Bronchial epithelial cell (primary cell): ENCODE results near the gene VGF. TPM values are rescaled to one million over a fixed set of nuclear protein-coding genes. Genes with fewer than 3 reads are reported as not detected.
"Not testable (repeated sequence)": the region's sequence is repeated elsewhere in the genome, so short reads cannot be mapped to it uniquely, and the experiment has no call there.

ENCODE experiments used
- DNase-seq: peaks from one replicate; pipeline ENCODE4 v3.0.0-alpha.2; 2010; ENCODE audit warnings: low read depth
- FAIRE-seq: peaks from 2 replicates; lab custom pipeline; 2011; peaks lifted over from hg19 to GRCh38; lab: Jason Lieb, UNC
- H3K27me3 ChIP-seq: 2 replicates; pipeline ENCODE4 v1.5.1; 2011; ENCODE audit warnings: low read length; ENCODE audit not compliant: control insufficient read depth, insufficient read depth
- H3K36me3 ChIP-seq: 2 replicates; pipeline ENCODE4 v1.5.1; 2011; ENCODE audit warnings: low read length; ENCODE audit not compliant: control insufficient read depth, insufficient read depth
- H3K4me3 ChIP-seq: 2 replicates; pipeline ENCODE4 v1.5.1; 2011; ENCODE audit warnings: mild to moderate bottlenecking, low read depth, low read length, control low read depth
- CTCF ChIP-seq: IDR thresholded peaks from 2 replicates; pipeline ENCODE4 v1.5.1; 2011; ENCODE audit warnings: mild to moderate bottlenecking, moderate library complexity, low read length, control low read depth, inconsistent platforms; ENCODE audit not compliant: insufficient read depth, severe bottlenecking
- total RNA-seq: library from RNA; depleted of rRNA; stranded (reverse); fragments of >200 nt; gene quantifications from 2 replicates; pipeline ENCODE4 v1.2.1, GENCODE V29; 2014

Gene VGF
- total RNA-seq, 1 donor from 2014 or later: not detected

- no peak for TF ChIP-seq CTCF
- FAIRE-seq (no peak), DNase-seq (no peak)
- no peaks in the 10 kb centered on the region for H3K27me3 ChIP-seq
- no peak overlapping the region for H3K4me3 ChIP-seq
- H3K36me3 ChIP-seq: no peaks in the 10 kb centered on the region
Measured at GRCh38 chr7:101119876-101120275, 45.5 kb downstream of the VGF start.

GRCh38 chr7:101118856-101119255 lies 46.5 kb downstream of the VGF start:
- H3K4me3 ChIP-seq: no peak overlapping the region
- no peaks in the 10 kb centered on the region for H3K27me3 ChIP-seq
- FAIRE-seq (no peak), DNase-seq (no peak)
- H3K36me3 ChIP-seq: no peaks in the 10 kb centered on the region
- TF ChIP-seq CTCF: no peak

- Histone ChIP-seq H3K4me3 (no peak overlapping the region), H3K27me3 (no peaks in the 10 kb centered on the region), H3K36me3 (no peaks in the 10 kb centered on the region)
- TF ChIP-seq CTCF: no peak
- FAIRE-seq (no peak), DNase-seq (no peak)
Measured at GRCh38 chr7:101116898-101117297, 48.5 kb downstream of the VGF start.

- H3K4me3 ChIP-seq: no peak overlapping the region
- DNase-seq (no peak), FAIRE-seq (no peak)
- TF ChIP-seq CTCF: no peak
- no peaks in the 10 kb centered on the region for H3K27me3 ChIP-seq
- H3K36me3 ChIP-seq: no peaks in the 10 kb centered on the region
Measured at GRCh38 chr7:101115215-101115614, 50.2 kb downstream of the VGF start.

- FAIRE-seq (no peak), DNase-seq (peak; percentile 67)
- Histone ChIP-seq H3K27me3 (no peaks in the 10 kb centered on the region), H3K4me3 (no peak overlapping the region), H3K36me3 (no peaks in the 10 kb centered on the region)
- TF ChIP-seq CTCF: no peak
Measured at GRCh38 chr7:101114492-101114891, 50.9 kb downstream of the VGF start.

- H3K27me3 ChIP-seq: no peaks in the 10 kb centered on the region
- H3K36me3 ChIP-seq: no peaks in the 10 kb centered on the region
- no peak for FAIRE-seq
- H3K4me3 ChIP-seq: no peak overlapping the region
- TF ChIP-seq CTCF: no peak
- no peak for DNase-seq
Measured at GRCh38 chr7:101113836-101114235, 51.5 kb downstream of the VGF start.

GRCh38 chr7:101113140-101113539 lies 52.2 kb downstream of the VGF start:
- not testable (repeated sequence) for H3K36me3 ChIP-seq, H3K4me3 ChIP-seq, H3K27me3 ChIP-seq, DNase-seq, FAIRE-seq
